ENCODE results near the gene IGSF21.

DNA sequence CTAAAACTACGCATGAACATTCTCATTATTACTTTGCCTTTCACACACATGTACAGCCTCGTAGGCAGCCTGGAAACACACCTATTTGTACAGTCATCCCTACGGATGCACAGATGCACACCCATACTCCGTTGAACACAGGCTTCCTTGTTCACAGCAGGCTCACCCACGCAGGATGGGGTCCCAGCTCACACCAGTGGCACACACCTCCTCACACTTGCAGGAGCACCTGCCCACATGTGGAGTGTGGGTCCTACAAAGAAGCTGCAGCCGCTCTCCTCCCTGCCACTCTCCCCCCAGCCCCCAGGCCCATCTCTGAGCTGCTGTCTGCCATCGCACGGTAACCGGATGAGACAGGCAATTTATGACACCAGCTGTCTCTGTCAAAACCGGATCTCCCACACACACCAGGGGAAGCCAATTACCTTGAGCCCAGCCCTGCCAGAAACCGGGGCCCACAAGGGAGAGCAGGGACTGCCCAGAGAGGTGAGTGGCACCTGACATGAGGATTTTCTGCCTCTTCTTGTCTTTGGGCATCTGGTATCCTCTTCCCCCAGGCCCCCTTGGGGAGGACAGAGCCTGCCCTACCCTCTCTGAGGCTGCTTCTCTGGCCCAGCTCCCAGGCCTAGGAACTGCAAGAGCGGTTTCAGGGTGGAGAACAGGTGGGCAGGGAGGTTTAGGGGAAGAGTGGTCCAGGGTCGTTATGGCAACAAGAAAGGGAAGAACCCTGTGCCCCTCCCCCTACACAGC is 175.4 kb downstream of the IGSF21 start:
- TF ChIP-seq CTCF (IDR thresholded peaks at IDR 0.05; ENCODE audit: low read length) = no peak
- TF ChIP-seq EZH2phosphoT487 (IDR thresholded peaks at IDR 0.05; ENCODE audit: low read length) = no peak
